Adrenal gland (tissue), 5 donors: Measurements from ENCODE around the gene ARHGEF39.

Experiments
- POLR2A ChIP-seq, 2 donors: fragments of 450-650 bp; IDR thresholded peaks; one replicate each; pipeline ENCODE4 v1.6.1; 2017; ENCODE audit warnings: antibody characterized with exemption in 2 of 2, mild to moderate bottlenecking in 2 of 2, moderate library complexity in 1 of 2
- TF ChIP-seq, protein P1 (sequence below), 6 experiments: fragments of 450-650 bp in 4 of 6; fragments of 200-600 bp in 2 of 6; sonication (generic) in 1 of 6; IDR thresholded peaks; 1 replicate in 5 of 6; 2 replicates in 1 of 6; pipeline versions ENCODE4 v1.5.1 to v1.8.0; 2016 to 2021; ENCODE audit warnings: antibody characterized with exemption in 6 of 6, mild to moderate bottlenecking in 2 of 6, moderate library complexity in 1 of 6
- donor health status: DM: no; HTN: no; CAD: no.

DNA sequence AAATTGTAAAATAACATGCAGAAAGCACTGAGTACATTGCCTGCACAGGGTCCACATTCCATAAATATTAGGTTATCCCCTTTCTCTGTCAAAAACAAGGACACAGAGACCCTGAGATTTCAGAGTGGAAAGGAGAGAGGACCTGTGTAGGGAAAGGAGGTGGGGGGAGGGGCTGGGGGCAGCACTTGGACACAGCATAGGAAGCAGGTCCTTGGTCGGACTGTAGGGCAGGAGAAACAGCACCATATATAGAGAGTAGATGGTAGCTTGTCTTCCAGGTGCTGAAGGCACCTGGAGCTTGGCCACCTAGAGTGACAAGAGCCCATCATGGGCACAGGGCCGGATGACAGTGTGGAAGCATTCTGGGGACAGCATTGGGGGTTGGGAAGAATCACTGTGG is 22.3 kb upstream of the ARHGEF39 start:
- TF ChIP-seq, protein P1, sequence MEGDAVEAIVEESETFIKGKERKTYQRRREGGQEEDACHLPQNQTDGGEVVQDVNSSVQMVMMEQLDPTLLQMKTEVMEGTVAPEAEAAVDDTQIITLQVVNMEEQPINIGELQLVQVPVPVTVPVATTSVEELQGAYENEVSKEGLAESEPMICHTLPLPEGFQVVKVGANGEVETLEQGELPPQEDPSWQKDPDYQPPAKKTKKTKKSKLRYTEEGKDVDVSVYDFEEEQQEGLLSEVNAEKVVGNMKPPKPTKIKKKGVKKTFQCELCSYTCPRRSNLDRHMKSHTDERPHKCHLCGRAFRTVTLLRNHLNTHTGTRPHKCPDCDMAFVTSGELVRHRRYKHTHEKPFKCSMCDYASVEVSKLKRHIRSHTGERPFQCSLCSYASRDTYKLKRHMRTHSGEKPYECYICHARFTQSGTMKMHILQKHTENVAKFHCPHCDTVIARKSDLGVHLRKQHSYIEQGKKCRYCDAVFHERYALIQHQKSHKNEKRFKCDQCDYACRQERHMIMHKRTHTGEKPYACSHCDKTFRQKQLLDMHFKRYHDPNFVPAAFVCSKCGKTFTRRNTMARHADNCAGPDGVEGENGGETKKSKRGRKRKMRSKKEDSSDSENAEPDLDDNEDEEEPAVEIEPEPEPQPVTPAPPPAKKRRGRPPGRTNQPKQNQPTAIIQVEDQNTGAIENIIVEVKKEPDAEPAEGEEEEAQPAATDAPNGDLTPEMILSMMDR (IDR thresholded peaks at IDR 0.05) = no peak
- TF ChIP-seq POLR2A (IDR thresholded peaks at IDR 0.05) = no peak
